ENCODE data around the gene RBMS1.

DNA sequence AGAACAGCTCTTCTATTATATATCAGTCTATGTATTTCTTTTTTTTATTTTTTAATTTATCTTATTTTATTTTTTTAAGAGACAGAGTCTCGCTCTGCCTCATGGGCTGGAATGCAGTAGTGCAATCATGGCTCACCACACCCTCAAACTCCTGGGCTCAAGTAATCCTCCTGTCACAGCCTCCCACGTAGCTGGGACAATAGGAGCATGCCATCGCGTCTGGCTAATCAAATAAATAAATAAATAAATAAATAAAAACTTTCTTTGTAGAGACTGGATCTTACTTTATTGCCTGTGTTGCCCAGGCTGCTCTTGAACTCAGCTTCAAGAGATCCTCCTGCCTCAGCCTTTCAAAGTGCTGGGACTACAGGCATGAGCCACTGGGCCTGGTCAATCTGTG lies 117.0 kb downstream of the RBMS1 start:
- TF ChIP-seq, protein P1, sequence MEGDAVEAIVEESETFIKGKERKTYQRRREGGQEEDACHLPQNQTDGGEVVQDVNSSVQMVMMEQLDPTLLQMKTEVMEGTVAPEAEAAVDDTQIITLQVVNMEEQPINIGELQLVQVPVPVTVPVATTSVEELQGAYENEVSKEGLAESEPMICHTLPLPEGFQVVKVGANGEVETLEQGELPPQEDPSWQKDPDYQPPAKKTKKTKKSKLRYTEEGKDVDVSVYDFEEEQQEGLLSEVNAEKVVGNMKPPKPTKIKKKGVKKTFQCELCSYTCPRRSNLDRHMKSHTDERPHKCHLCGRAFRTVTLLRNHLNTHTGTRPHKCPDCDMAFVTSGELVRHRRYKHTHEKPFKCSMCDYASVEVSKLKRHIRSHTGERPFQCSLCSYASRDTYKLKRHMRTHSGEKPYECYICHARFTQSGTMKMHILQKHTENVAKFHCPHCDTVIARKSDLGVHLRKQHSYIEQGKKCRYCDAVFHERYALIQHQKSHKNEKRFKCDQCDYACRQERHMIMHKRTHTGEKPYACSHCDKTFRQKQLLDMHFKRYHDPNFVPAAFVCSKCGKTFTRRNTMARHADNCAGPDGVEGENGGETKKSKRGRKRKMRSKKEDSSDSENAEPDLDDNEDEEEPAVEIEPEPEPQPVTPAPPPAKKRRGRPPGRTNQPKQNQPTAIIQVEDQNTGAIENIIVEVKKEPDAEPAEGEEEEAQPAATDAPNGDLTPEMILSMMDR (IDR thresholded peaks at IDR 0.05 in 4 of 5, conservative IDR thresholded peaks at IDR 0.05 in 1 of 5): no peak
- no peak for TF ChIP-seq POLR2A (IDR thresholded peaks at IDR 0.05)
